Stimulated activated CD4-positive, alpha-beta T cell treated with anti-CD3 and anti-CD28 coated beads, TNF-alpha, amount 100 ng/mL, for 48 hours (primary cell): Measurements from ENCODE around the gene TRIM65.
A peak's percentile ranks its signal among the peaks of the same experiment; 100 is the strongest.

ENCODE experiments used
- DNase-seq, 3 donors: peaks; one replicate each; pipeline ENCODE4 v3.0.0-alpha.2; 2020; ENCODE audit warnings: low read depth in 3 of 3

TRIM65 gene

GRCh38 chr17:75917141-75917916 is 20.6 kb upstream of the TRIM65 start:
- no peak for DNase-seq

- no peak for DNase-seq
Measured at GRCh38 chr17:75915268-75915667, 18.5 kb upstream of the TRIM65 start.

GRCh38 chr17:75914643-75915267 is 18.0 kb upstream of the TRIM65 start:
- no peak for DNase-seq

- DNase-seq, result no peak
Measured at GRCh38 chr17:75913537-75914210, 16.9 kb upstream of the TRIM65 start.

GRCh38 chr17:75910699-75911098 is 13.9 kb upstream of the TRIM65 start:
- no peak for DNase-seq

GRCh38 chr17:75909812-75910274 is 13.1 kb upstream of the TRIM65 start:
- DNase-seq, result no peak

GRCh38 chr17:75909051-75909811 is 12.5 kb upstream of the TRIM65 start:
- no peak for DNase-seq

- DNase-seq, result no peak
Measured at GRCh38 chr17:75908201-75908600, 11.4 kb upstream of the TRIM65 start.

- no peak for DNase-seq
Measured at GRCh38 chr17:75906143-75906884, 9.6 kb upstream of the TRIM65 start.

GRCh38 chr17:75904749-75905521 is 8.2 kb upstream of the TRIM65 start, which contains the start of gene MRPL38:
Gene MRPL38 (minus strand): TSS chr17:75904884. CDS start chr17:75904875, 9 bp downstream.
- DNase-seq, result peak; percentile 91 to 95 (median 92)

- DNase-seq, result no peak
Measured at GRCh38 chr17:75902406-75902805, 5.7 kb upstream of the TRIM65 start.

GRCh38 chr17:75901727-75902126 is 5.0 kb upstream of the TRIM65 start:
- no peak for DNase-seq

GRCh38 chr17:75900691-75901533 is 4.2 kb upstream of the TRIM65 start:
- no peak for DNase-seq

GRCh38 chr17:75899767-75900468 is 3.2 kb upstream of the TRIM65 start:
- no peak for DNase-seq

GRCh38 chr17:75899353-75899752 is 2.6 kb upstream of the TRIM65 start:
- DNase-seq, result no peak

- no peak for DNase-seq
Measured at GRCh38 chr17:75898791-75899190, 2.0 kb upstream of the TRIM65 start.

GRCh38 chr17:75898065-75898464 is 1.3 kb upstream of the TRIM65 start:
- no peak for DNase-seq

GRCh38 chr17:75897160-75898019 is 639 bp upstream of the TRIM65 start:
- no peak for DNase-seq
